ENCODE results near the gene LCN15. TPM values are rescaled to one million over a fixed set of nuclear protein-coding genes. Genes with fewer than 3 reads are reported as not detected.
"Not testable (repeated sequence)": the region's sequence is repeated elsewhere in the genome, so short reads cannot be mapped to it uniquely, and the experiment has no call there.

Gene LCN15
- total RNA-seq, 2 donors from 2014 or later: 0.63 to 1.4 TPM

GRCh38 chr9:136806067-136806466 is 41.7 kb upstream of the LCN15 start:
- no peak for DNase-seq (ENCODE audit: low spot score)
- Histone ChIP-seq H3K27ac (no peak overlapping the region), H3K27me3 (no peaks in the 10 kb centered on the region), H3K4me3 (no peak overlapping the region), H3K9me3 (no peaks in the 10 kb centered on the region), H3K4me1 (peaks cover 0 to 47% of the 10 kb centered on the region in 2 donors), H3K36me3 (peaks cover 4% of the 10 kb centered on the region)
- no peak for TF ChIP-seq CTCF (IDR thresholded peaks at IDR 0.05)

GRCh38 chr9:136805207-136805740 is 41.0 kb upstream of the LCN15 start:
- Histone ChIP-seq H3K4me1 (peaks cover 0 to 47% of the 10 kb centered on the region in 2 donors), H3K9me3 (no peaks in the 10 kb centered on the region), H3K27me3 (no peaks in the 10 kb centered on the region), H3K27ac (no peak overlapping the region), H3K4me3 (no peak overlapping the region), H3K36me3 (peaks cover 4% of the 10 kb centered on the region)
- TF ChIP-seq CTCF (IDR thresholded peaks at IDR 0.05): no peak
- no peak for DNase-seq (ENCODE audit: low spot score)

GRCh38 chr9:136804509-136805206 is 40.3 kb upstream of the LCN15 start:
- no peaks in the 10 kb centered on the region for H3K9me3 ChIP-seq
- H3K27ac ChIP-seq: no peak overlapping the region
- peaks cover 0 to 2% of the 10 kb centered on the region in 2 donors for H3K27me3 ChIP-seq
- no peak overlapping the region for H3K4me3 ChIP-seq
- TF ChIP-seq CTCF (IDR thresholded peaks at IDR 0.05): no peak
- H3K4me1 ChIP-seq: peaks cover 0 to 47% of the 10 kb centered on the region in 2 donors
- H3K36me3 ChIP-seq: no peaks in the 10 kb centered on the region
- no peak for DNase-seq (ENCODE audit: low spot score)

- Histone ChIP-seq H3K4me3 (no peak overlapping the region), H3K36me3 (no peaks in the 10 kb centered on the region), H3K27ac (no peak overlapping the region), H3K9me3 (no peaks in the 10 kb centered on the region), H3K4me1 (peaks cover 0 to 47% of the 10 kb centered on the region in 2 donors), H3K27me3 (peaks cover 0 to 7% of the 10 kb centered on the region in 2 donors)
- no peak for DNase-seq (ENCODE audit: low spot score)
- no peak for TF ChIP-seq CTCF (IDR thresholded peaks at IDR 0.05)
Observed at GRCh38 chr9:136803551-136804508, 39.5 kb upstream of the LCN15 start.

GRCh38 chr9:136803009-136803550 is 38.8 kb upstream of the LCN15 start:
- H3K36me3 ChIP-seq; H3K27me3 ChIP-seq; H3K9me3 ChIP-seq; H3K27ac ChIP-seq; DNase-seq (ENCODE audit: low spot score); H3K4me3 ChIP-seq: not testable (repeated sequence)
- peaks cover 0 to 44% of the 10 kb centered on the region in 2 donors for H3K4me1 ChIP-seq

- DNase-seq (ENCODE audit: low spot score): no peak
Observed at GRCh38 chr9:136802321-136802720, 38.0 kb upstream of the LCN15 start.

More at GRCh38 chr9:136802321-136802720, 38.0 kb upstream of the LCN15 start:
- no peak for TF ChIP-seq CTCF (IDR thresholded peaks at IDR 0.05)
- no peak overlapping the region for H3K27ac ChIP-seq
- H3K36me3 ChIP-seq: no peaks in the 10 kb centered on the region
- H3K4me1 ChIP-seq: peaks cover 0 to 49% of the 10 kb centered on the region in 2 donors
- no peaks in the 10 kb centered on the region for H3K9me3 ChIP-seq
- H3K4me3 ChIP-seq: no peak overlapping the region
- H3K27me3 ChIP-seq: peaks cover 0 to 7% of the 10 kb centered on the region in 2 donors

All from right atrium auricular region (tissue), 2 donors.